Embryonic facial prominence (tissue), 1 donor: ENCODE results near the gene CFDP1.

ENCODE experiments used
- DNase-seq: peaks from one replicate; pipeline ENCODE4 v3.0.0-alpha.2; 2016; ENCODE audit errors: extremely low spot score

The CFDP1 gene

DNA sequence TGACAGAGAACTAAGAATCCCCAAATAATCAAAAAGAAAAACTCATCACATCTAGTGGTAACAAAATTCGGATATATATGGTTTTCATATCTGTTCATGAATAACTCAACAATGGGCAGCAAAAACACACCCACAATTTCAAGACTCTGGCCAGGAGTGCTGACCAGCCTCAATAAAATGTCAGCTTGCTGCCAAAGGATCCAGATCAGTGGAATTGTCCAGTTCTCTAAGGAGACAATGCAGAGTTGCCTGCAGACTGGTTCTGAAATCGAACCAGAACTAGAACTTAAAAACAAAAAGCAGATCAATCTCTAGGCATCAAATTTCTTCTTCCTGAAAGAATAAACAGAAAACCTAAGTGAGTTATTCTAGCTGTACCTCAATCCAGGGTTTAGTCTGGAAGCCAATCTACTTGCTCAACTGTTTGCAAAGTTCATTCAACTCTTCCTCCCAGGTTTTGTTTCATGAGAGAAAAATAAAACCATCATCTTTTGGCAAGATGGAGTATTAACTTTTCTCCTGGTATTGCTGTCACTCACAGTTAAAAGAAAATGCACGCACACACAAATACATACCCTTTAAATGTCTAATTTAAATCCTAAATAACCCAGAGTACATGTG is 61.0 kb downstream of the CFDP1 start:
- DNase-seq = no peak

- no peak for DNase-seq
Observed at GRCh38 chr16:75371171-75371570, 62.1 kb downstream of the CFDP1 start.

- no peak for DNase-seq
Observed at GRCh38 chr16:75364286-75364791, 69.0 kb downstream of the CFDP1 start.

DNA sequence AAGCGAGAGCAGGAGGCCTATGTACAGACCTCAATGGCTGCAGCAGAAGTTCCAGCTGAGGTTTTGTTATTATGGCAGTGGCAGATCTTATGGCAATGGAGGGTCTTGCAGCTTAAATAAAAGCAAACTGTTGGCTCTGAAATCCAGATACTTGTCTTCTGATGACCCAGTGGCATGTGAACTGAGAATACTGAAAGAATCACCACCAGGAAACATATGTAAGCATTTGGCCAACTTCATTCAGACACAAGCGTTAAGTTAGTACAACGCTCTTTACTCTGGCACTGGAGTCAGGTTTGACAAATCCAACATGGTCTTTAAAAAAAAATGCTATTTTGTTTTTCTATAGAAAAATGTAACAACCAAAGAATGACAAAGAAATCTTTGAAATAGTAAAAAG is 70.5 kb downstream of the CFDP1 start:
- no peak for DNase-seq

GRCh38 chr16:75361936-75362335 is 71.4 kb downstream of the CFDP1 start:
- no peak for DNase-seq

GRCh38 chr16:75354170-75354569 is 79.1 kb downstream of the CFDP1 start:
- no peak for DNase-seq

GRCh38 chr16:75351183-75351582 is 82.1 kb downstream of the CFDP1 start:
- no peak for DNase-seq

- no peak for DNase-seq
Observed at GRCh38 chr16:75345711-75346110, 87.6 kb downstream of the CFDP1 start.

GRCh38 chr16:75343941-75344340 is 89.4 kb downstream of the CFDP1 start:
- no peak for DNase-seq

GRCh38 chr16:75343286-75343685 is 90.0 kb downstream of the CFDP1 start:
- no peak for DNase-seq

- no peak for DNase-seq
Observed at GRCh38 chr16:75342308-75342811, 90.9 kb downstream of the CFDP1 start.

- DNase-seq = no peak
Observed at GRCh38 chr16:75341564-75342307, 91.6 kb downstream of the CFDP1 start.

DNA sequence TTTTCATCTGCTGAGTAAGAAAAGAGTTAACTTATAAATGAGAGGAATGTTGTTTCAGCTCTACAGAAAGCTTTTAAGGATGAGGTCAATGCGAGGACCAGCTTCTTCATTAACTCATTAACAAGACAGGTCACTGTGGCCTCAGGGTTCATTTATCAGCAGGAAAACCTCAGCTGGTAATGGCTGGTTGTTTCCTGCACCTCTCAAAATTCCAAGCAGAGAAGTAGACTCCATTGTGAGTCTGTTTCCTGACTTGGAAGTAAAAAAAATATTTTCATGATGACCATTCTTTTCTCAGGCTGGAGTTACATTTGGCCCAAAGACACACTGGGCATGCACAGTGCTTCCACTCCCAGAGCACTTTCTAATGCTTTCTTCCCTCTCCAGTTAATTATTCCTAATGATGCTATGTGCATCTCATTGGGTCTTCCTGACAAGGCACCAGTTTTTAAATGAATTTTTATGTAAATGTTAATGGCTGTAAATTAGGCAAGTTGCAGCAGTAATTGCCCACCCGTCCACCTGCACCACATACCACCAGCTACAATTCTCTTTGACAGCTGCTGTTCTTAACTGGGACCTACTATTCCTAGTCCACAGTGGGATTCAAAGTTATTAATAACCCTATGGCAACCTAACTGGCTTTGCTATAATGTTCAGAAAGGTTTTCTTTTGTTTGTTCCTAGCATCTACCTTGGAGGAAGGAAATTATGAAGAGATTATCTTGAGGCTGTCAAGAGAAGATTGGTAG is 92.4 kb downstream of the CFDP1 start:
- DNase-seq = no peak

DNA sequence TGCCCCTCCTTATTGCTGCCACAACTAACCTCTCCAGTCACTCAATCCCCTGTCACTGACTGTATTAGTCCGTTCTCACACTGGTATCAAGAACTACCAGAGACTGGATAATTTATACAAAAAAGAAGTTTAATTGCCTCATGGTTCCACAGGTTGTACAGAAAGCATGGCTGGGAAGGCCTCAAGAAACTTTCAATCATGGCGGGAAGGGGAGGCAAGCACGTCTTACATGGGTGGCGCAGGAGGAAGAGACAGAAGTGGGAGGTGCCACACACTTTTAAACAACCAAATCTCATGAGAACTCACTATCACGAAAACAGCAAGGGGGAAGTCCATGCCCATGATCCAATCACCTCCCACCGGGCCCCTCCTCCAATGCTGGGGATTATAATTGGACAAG is 95.9 kb downstream of the CFDP1 start:
- no peak for DNase-seq

- DNase-seq = no peak
Observed at GRCh38 chr16:75336521-75336920, 96.8 kb downstream of the CFDP1 start.

DNA sequence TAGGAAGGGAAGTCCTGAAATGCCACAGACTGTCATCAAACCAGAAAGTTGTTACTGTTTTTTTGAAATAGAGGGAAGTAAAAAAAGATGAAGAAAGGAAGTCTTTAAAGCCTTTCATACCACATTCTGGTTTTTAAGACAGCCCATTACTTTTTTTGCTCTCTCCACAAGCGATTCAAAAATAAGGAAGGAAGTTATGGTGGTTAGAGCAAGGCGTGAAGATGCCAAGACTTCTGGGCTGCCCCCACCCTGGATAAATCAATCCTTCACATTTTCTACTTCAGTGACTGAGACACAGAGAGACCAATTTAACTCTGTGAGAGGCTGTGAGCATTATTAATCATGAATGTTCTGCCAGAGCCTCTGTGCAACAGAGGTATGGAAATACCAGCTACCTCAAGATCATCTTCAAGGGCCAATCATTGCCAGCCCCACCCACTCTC is 99.6 kb downstream of the CFDP1 start:
- no peak for DNase-seq

DNA sequence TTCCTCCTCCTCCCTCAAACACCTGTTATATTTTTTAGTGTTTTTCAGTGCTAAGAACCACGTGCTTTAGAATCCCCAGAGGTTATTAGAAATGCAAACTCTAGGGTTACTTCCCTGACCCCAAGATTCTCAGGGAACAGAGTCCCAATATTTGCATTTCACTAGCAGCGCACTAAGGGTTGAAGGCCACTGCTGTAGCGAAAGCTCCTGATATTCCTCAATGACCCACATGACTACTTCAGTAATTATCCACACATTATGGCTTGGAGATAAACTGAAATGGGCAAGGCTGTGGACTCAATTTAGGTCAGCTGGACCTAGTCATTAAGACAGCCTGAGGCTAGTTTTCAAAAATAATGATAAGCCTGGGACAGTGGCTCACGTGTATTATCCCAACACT is 103.4 kb downstream of the CFDP1 start:
- DNase-seq = no peak

DNA sequence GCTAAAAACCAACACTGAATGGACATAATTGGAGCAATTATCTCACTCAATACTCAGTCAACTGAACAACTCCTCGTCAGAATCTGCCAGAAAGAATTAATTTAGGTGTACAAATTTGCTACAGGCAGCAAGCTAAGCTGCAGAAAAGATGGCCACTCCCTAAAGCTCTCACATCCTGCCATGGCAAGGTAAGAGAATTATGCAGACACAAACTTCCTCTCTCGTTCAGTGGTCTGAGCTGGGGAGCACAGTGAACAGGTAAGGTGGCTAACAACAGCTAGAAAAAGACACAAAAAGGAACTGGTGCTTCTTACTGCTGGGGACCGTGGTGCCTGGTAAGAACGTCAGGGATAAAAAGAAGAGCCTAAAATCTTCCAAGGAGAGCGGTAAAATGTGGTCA is 107.0 kb downstream of the CFDP1 start:
- no peak for DNase-seq

DNA sequence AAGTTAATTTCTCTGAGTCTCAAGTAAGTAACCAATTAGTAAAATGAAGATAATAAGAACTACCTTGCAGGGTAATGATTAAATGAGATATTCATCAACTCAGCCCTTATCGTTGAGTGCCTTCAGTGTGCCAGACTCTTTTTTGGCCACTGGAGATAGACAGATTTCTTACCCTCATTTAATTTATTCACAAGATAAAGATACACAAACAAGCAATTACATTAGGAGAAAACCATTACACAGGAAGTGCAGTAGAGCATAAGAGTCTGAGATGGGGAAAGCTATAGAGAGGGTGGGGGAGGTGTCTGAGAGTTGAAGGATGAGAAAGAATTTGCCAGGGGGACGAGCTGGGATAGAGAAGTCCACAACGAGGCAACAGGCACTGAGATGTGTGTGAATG is 109.4 kb downstream of the CFDP1 start:
- DNase-seq = no peak

- DNase-seq = no peak
Observed at GRCh38 chr16:75323198-75323597, 110.1 kb downstream of the CFDP1 start.

GRCh38 chr16:75322740-75323139 is 110.6 kb downstream of the CFDP1 start:
- DNase-seq = no peak

DNA sequence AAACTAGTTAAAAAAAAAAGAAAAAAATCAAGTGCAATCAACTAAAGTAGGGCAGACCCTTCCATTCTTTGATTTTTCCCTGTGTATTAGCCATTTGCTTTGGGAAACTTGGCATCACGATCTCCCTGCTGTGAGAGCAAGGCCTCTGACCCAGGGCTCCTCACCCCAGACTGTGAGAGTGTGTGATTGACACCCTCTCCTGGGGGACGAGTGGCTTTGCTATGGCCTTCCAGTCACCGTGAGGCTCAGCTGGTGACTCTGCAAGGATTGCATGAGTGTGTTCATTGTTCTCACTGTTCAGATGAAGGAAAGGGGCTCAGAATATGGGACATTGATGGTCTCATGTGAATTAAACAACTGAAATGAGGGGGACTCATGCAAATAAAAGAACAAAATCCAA is 112.9 kb downstream of the CFDP1 start:
- no peak for DNase-seq
